Measurements from ENCODE around the gene DCPS.

DNA sequence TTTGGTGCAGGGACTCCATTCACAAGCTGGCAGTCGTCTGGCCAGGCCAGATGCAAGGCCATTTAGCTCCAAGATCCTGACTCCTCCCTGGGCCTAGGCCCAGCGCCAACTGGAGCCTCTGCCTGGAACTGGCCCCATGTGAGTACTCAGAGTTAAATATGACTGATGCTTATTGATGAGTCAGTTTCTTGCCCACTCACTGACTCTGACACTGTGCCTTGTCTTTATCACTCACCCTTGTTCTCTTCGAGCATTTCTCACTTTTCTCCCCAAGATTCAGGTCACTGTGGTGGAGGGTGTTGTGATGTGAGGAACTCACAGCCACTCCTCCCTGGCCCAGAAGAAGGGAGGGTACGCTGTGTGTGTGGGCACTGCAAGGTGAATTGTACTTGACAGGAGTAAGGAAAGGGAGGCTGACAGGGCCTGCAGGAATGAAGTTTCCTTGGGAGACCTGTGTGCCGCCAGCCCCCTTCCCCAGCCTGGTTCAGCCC lies 28.4 kb downstream of the DCPS start:
- TF ChIP-seq, protein P1, sequence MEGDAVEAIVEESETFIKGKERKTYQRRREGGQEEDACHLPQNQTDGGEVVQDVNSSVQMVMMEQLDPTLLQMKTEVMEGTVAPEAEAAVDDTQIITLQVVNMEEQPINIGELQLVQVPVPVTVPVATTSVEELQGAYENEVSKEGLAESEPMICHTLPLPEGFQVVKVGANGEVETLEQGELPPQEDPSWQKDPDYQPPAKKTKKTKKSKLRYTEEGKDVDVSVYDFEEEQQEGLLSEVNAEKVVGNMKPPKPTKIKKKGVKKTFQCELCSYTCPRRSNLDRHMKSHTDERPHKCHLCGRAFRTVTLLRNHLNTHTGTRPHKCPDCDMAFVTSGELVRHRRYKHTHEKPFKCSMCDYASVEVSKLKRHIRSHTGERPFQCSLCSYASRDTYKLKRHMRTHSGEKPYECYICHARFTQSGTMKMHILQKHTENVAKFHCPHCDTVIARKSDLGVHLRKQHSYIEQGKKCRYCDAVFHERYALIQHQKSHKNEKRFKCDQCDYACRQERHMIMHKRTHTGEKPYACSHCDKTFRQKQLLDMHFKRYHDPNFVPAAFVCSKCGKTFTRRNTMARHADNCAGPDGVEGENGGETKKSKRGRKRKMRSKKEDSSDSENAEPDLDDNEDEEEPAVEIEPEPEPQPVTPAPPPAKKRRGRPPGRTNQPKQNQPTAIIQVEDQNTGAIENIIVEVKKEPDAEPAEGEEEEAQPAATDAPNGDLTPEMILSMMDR (IDR thresholded peaks at IDR 0.05) = no peak
- TF ChIP-seq POLR2A (IDR thresholded peaks at IDR 0.05) = no peak
